ENCODE data around the gene DNAJA2. TPM values are rescaled to one million over a fixed set of nuclear protein-coding genes. Genes with fewer than 3 reads are reported as not detected.

Gene DNAJA2
- 10 to 100 TPM; 18.7 to 26.6 (median 23.3) TPM for total RNA-seq
- 10 to 100 TPM; 13.0 to 21.7 TPM for polyA plus RNA-seq

DNA sequence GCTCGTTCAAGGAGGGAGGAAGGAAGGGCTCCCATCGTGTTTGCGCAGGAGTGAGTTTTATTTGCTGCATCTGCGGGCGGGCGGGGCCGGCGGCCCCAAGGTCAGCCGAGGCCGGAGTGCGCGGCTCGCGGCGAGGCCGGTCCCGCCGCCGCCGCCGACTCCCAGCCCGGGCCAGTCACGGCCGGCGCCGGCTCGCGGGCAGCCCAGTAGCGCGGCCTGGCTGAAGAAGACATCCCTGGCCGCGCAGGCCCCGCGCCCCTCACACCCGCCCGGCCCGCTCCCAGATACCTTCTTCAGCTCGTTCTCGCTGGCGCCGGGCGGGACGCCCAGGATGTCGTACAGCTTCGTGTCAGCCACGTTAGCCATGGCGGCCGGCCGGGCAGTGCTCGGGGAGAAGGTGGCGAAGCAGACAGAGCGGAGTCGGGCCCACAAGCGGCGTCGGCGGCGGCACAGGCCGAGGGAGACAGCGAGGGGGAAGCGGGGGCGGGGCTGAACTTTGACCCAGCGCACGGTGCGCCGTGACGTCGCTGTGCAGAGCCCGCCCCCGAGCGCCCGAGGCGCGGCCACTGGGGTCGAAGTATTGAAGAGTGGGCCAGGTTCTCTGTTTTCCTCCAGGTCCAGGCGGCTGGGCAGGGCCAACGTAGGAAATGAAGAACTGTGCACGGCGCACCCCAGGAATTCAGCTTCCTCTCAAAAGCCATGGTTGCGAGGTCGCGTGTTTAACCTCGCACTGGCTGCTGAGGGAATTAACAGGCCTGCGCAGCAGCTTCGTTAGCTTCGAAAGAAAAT, at the start of gene DNAJA2:
Gene DNAJA2 (minus strand): TSS at position 468 of the 789 bp plus-strand sequence. CDS start 102 bp downstream, at position 366.
- FAIRE-seq = no peak
- intact Hi-C loops (cut with DNase I) = no loop called here

GRCh38 chr16:47019568-47019967, 46.1 kb upstream of the DNAJA2 start:
- intact Hi-C loops (cut with DNase I) = no loop called here
- FAIRE-seq = no peak
- 56 to 90% methylated on average over 2 of the region's 2 CpGs for WGBS, 2 donors
- TF ChIP-seq, protein P1, sequence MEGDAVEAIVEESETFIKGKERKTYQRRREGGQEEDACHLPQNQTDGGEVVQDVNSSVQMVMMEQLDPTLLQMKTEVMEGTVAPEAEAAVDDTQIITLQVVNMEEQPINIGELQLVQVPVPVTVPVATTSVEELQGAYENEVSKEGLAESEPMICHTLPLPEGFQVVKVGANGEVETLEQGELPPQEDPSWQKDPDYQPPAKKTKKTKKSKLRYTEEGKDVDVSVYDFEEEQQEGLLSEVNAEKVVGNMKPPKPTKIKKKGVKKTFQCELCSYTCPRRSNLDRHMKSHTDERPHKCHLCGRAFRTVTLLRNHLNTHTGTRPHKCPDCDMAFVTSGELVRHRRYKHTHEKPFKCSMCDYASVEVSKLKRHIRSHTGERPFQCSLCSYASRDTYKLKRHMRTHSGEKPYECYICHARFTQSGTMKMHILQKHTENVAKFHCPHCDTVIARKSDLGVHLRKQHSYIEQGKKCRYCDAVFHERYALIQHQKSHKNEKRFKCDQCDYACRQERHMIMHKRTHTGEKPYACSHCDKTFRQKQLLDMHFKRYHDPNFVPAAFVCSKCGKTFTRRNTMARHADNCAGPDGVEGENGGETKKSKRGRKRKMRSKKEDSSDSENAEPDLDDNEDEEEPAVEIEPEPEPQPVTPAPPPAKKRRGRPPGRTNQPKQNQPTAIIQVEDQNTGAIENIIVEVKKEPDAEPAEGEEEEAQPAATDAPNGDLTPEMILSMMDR (IDR thresholded peaks at IDR 0.05) = no peak
- DNase-seq = no peak
- Histone ChIP-seq H3K9me3 (no peaks in the 10 kb centered on the region), H3K27ac (no peak overlapping the region), H3K4me3 (no peak overlapping the region), H3K4me1 (no peaks in the 10 kb centered on the region), H3K27me3 (no peaks in the 10 kb centered on the region), H3K36me3 (no peaks in the 10 kb centered on the region)
- ATAC-seq = no peak

More for the DNA sequence above, at the start of gene DNAJA2:
- peak within 1 kb of the TSS; percentile 90 to 95 (median 92) for H3K27ac ChIP-seq
- peaks cover 0 to 14% (median 5%) of the 10 kb centered on the region in 3 donors for H3K36me3 ChIP-seq
- peaks cover 9 to 26% (median 11%) of the 10 kb centered on the region in 3 donors for H3K4me1 ChIP-seq
- H3K9me3 ChIP-seq = no peaks in the 10 kb centered on the region
- TF ChIP-seq, protein P1 (IDR thresholded peaks at IDR 0.05) = no peak
- H3K27me3 ChIP-seq = no peaks in the 10 kb centered on the region
- DNase-seq = peak; percentile 88 to 97 (median 91)
- WGBS, 2 donors = 1% methylated on average over 83 to 86 of the region's 86 CpGs
- peak; percentile 95 to 99 (median 96) for ATAC-seq
- peak within 1 kb of the TSS; percentile 68 to 92 (median 86) for H3K4me3 ChIP-seq

DNA sequence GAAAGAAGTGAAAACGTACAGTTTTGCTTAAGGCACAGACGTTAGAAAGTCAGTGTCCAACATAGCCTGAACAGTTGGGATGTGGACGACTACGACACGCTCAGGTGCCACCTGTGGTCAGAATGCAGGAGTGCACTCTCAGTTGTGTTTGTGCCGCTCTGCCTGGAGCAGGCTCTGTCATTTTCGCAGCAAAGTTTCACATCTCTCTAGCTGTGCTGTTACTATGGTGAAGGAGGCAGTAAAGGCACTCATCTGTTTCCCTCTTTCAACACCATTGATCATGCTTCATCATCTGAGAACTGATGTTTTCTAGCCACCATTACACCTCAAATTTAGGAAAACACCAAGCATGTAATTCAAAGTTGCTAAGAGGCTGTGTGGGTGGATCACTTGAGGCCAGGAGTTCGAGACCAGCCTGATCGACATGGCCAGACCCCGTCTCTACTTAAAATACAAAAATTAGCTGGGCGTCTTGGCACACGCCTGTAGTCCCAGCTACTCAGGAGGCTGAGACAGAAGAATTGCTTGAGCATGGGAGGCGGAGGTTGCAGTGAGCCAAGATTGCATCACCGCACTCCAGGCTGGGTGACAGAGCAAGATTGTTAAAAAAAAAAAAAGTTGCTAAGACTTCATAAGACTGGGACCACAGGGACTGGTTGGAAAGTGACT, 44.9 kb upstream of the DNAJA2 start:
- H3K4me1 ChIP-seq = no peaks in the 10 kb centered on the region
- FAIRE-seq = no peak
- no peak overlapping the region for H3K4me3 ChIP-seq
- no peaks in the 10 kb centered on the region for H3K9me3 ChIP-seq
- no peaks in the 10 kb centered on the region for H3K27me3 ChIP-seq
- TF ChIP-seq, protein P1 (IDR thresholded peaks at IDR 0.05) = peak; percentile 16 to 53 (median 47)
- intact Hi-C loops (cut with DNase I) = no loop called here
- peak in 5 of 6 donors; percentile 33 to 64 (median 49) for DNase-seq
- 36 to 43% methylated on average over 14 of the region's 14 CpGs for WGBS, 2 donors
- H3K27ac ChIP-seq = no peak overlapping the region
- no peaks in the 10 kb centered on the region for H3K36me3 ChIP-seq
- peak; percentile 89 to 100 (median 98) for ATAC-seq

DNA sequence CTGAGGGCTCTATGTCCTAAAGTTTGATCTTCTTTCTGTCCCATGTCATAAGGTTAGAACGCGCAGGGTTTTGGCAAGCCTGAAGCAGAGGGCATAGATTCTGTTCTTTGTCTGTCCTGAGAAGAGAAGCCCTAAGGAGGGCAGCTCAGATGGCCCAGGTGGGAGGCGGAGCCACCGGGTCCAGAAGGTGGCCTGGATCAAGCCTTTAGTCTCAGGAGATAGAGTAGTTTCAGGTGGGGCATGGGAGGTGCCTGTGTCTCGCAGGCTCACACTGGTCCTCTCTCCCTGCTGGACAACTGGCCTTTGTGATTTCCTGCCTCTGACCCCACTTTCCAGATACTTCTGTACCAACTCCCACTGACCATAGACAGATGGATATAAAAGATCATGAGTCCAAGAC, 44.2 kb upstream of the DNAJA2 start:
- Histone ChIP-seq H3K4me1 (no peaks in the 10 kb centered on the region), H3K27ac (no peak overlapping the region), H3K36me3 (no peaks in the 10 kb centered on the region), H3K9me3 (no peaks in the 10 kb centered on the region), H3K4me3 (no peak overlapping the region), H3K27me3 (no peaks in the 10 kb centered on the region)
- FAIRE-seq (no peak), DNase-seq (no peak), ATAC-seq (no peak)
- 76 to 90% methylated on average over 5 of the region's 5 CpGs for WGBS, 2 donors
- TF ChIP-seq, protein P1 (IDR thresholded peaks at IDR 0.05) = no peak
- intact Hi-C loops (cut with DNase I) = no loop called here

Measured in pancreas (tissue), 10 donors.